Measurements from ENCODE around the gene HOXD12. TPM values are rescaled to one million over a fixed set of nuclear protein-coding genes. Genes with fewer than 3 reads are reported as not detected.

Gene HOXD12
- total RNA-seq, 2 experiments from 2014 or later: not detected

GRCh38 chr2:176114120-176114929 is 14.7 kb downstream of the HOXD12 start:
- POLR2A ChIA-PET: no interaction called here
- CTCF ChIA-PET: interaction anchor here (1.7 kb wide), 1 partner anchor 13 kb away, joined by 4 read pairs; no protein-coding TSS in a partner anchor

- ChIA-PET CTCF (no interaction called here), POLR2A (no interaction called here)
Measured at GRCh38 chr2:176114930-176115625, 15.5 kb downstream of the HOXD12 start.

GRCh38 chr2:176115883-176116813 is 16.6 kb downstream of the HOXD12 start, which contains the start of gene HOXD10:
HOXD10 (plus strand) TSS chr2:176116778; CDS start chr2:176116834, 56 bp downstream.
- ChIA-PET CTCF (no interaction called here), POLR2A (no interaction called here)

GRCh38 chr2:176117162-176117822 is 17.7 kb downstream of the HOXD12 start:
- ChIA-PET POLR2A (no interaction called here), CTCF (no interaction called here)

- POLR2A ChIA-PET: no interaction called here
- CTCF ChIA-PET: no interaction called here
Measured at GRCh38 chr2:176117823-176118371, 18.3 kb downstream of the HOXD12 start.

- CTCF ChIA-PET: no interaction called here
- POLR2A ChIA-PET: no interaction called here
Measured at GRCh38 chr2:176118601-176119339, 19.2 kb downstream of the HOXD12 start.

GRCh38 chr2:176120364-176121189 is 21.0 kb downstream of the HOXD12 start:
- ChIA-PET POLR2A (no interaction called here), CTCF (interaction anchor here (0.9 kb wide), 1 partner anchor 42 kb away, joined by 3 read pairs; no protein-coding TSS in a partner anchor)

- POLR2A ChIA-PET: no interaction called here
- CTCF ChIA-PET: interaction anchor here (1.1 kb wide), 1 partner anchor 10 kb away, joined by 3 read pairs; no protein-coding TSS in a partner anchor
Measured at GRCh38 chr2:176121190-176122051, 21.8 kb downstream of the HOXD12 start.

GRCh38 chr2:176122052-176122682 is 22.6 kb downstream of the HOXD12 start:
- POLR2A ChIA-PET: no interaction called here
- CTCF ChIA-PET: interaction anchor here (1.1 kb wide), 1 partner anchor 9 kb away, joined by 3 read pairs; no protein-coding TSS in a partner anchor

GRCh38 chr2:176122683-176123410 is 23.3 kb downstream of the HOXD12 start, which contains the start of gene HOXD9:
HOXD9 (plus strand) TSS chr2:176122719; CDS start chr2:176122769, 50 bp downstream.
- ChIA-PET CTCF (no interaction called here), POLR2A (no interaction called here)

- ChIA-PET POLR2A (no interaction called here), CTCF (no interaction called here)
Measured at GRCh38 chr2:176123411-176124109, 24.0 kb downstream of the HOXD12 start.

- ChIA-PET CTCF (no interaction called here), POLR2A (no interaction called here)
Measured at GRCh38 chr2:176124110-176124946, 24.7 kb downstream of the HOXD12 start.

GRCh38 chr2:176124947-176125771 is 25.6 kb downstream of the HOXD12 start:
- ChIA-PET CTCF (interaction anchor here (2.4 kb wide), 1 partner anchor 526 kb away, joined by 19 read pairs; no protein-coding TSS in a partner anchor), POLR2A (no interaction called here)

Data from activated CD8-positive, alpha-beta memory T cell treated with anti-CD3 and anti-CD28 coated beads for 36 hours (primary cell).